Progenitor cell of endocrine pancreas (in vitro differentiated cells): ENCODE data around the gene NINJ2. TPM values are rescaled to one million over a fixed set of nuclear protein-coding genes. Genes with fewer than 3 reads are reported as not detected.

ENCODE experiments used
- DNase-seq: peaks from one replicate; pipeline ENCODE4 v3.0.0; 2021; ENCODE audit warnings: low spot score; ENCODE audit not compliant: unreplicated experiment
- H3K27ac Mint-ChIP-seq: 2 replicates; pipeline ENCODE4 v1.8.0; 2021; ENCODE audit warnings: mild to moderate bottlenecking, moderate library complexity, mixed read lengths
- H3K27me3 Mint-ChIP-seq: 2 replicates; pipeline ENCODE4 v1.8.0; 2021; ENCODE audit warnings: mixed read lengths
- H3K36me3 Mint-ChIP-seq: 2 replicates; pipeline ENCODE4 v1.8.0; 2022; ENCODE audit warnings: mixed read lengths; ENCODE audit not compliant: insufficient read depth
- H3K4me1 Mint-ChIP-seq: 2 replicates; pipeline ENCODE4 v1.8.0; 2021; ENCODE audit warnings: low read depth, mixed read lengths
- H3K4me3 Mint-ChIP-seq: 2 replicates; pipeline ENCODE4 v1.8.0; 2021; ENCODE audit warnings: low read depth, mild to moderate bottlenecking, moderate library complexity, mixed read lengths
- H3K9me3 Mint-ChIP-seq: 2 replicates; pipeline ENCODE4 v1.8.0; 2021; ENCODE audit warnings: low read depth, mixed read lengths
- CTCF ChIP-seq: fragments of 200-600 bp; sonication (generic); IDR thresholded peaks from one replicate; pipeline ENCODE4 v1.5.0; 2021; ENCODE audit warnings: antibody characterized with exemption, mild to moderate bottlenecking; ENCODE audit not compliant: unreplicated experiment
- total RNA-seq: library from RNA; stranded (reverse); gene quantifications from 2 replicates; pipeline ENCODE4 v1.2.1, GENCODE V29; 2021

The NINJ2 gene
- total RNA-seq, 1 donor from 2014 or later: 4.0 TPM

- Mint-ChIP-seq H3K27ac (no peak overlapping the region), H3K9me3 (no peaks in the 10 kb centered on the region), H3K27me3 (peaks cover 20% of the 10 kb centered on the region), H3K4me1 (peaks cover 6% of the 10 kb centered on the region), H3K36me3 (no peaks in the 10 kb centered on the region), H3K4me3 (no peak overlapping the region)
- no peak for TF ChIP-seq CTCF
- no peak for DNase-seq
Measured at GRCh38 chr12:618605-619004, 44.6 kb downstream of the NINJ2 start.

GRCh38 chr12:617304-617915, 45.8 kb downstream of the NINJ2 start:
- no peak for TF ChIP-seq CTCF
- peaks cover 2% of the 10 kb centered on the region for H3K4me1 Mint-ChIP-seq
- H3K9me3 Mint-ChIP-seq: no peaks in the 10 kb centered on the region
- no peaks in the 10 kb centered on the region for H3K36me3 Mint-ChIP-seq
- peaks cover 23% of the 10 kb centered on the region for H3K27me3 Mint-ChIP-seq
- H3K27ac Mint-ChIP-seq: peak overlapping the region; percentile 42
- DNase-seq: no peak
- H3K4me3 Mint-ChIP-seq: no peak overlapping the region

GRCh38 chr12:615620-616019, 47.6 kb downstream of the NINJ2 start:
- Mint-ChIP-seq H3K4me1 (peaks cover 2% of the 10 kb centered on the region), H3K36me3 (no peaks in the 10 kb centered on the region), H3K4me3 (no peak overlapping the region), H3K9me3 (no peaks in the 10 kb centered on the region), H3K27me3 (peaks cover 26% of the 10 kb centered on the region), H3K27ac (no peak overlapping the region)
- no peak for TF ChIP-seq CTCF
- DNase-seq: no peak

GRCh38 chr12:614411-614970, 48.8 kb downstream of the NINJ2 start:
- H3K36me3 Mint-ChIP-seq: no peaks in the 10 kb centered on the region
- peak; percentile 39 for TF ChIP-seq CTCF
- peaks cover 2% of the 10 kb centered on the region for H3K4me1 Mint-ChIP-seq
- H3K4me3 Mint-ChIP-seq: no peak overlapping the region
- H3K27me3 Mint-ChIP-seq: peaks cover 26% of the 10 kb centered on the region
- H3K27ac Mint-ChIP-seq: no peak overlapping the region
- no peaks in the 10 kb centered on the region for H3K9me3 Mint-ChIP-seq
- DNase-seq: no peak

GRCh38 chr12:613996-614395, 49.2 kb downstream of the NINJ2 start:
- TF ChIP-seq CTCF: no peak
- no peak for DNase-seq
- Mint-ChIP-seq H3K4me3 (no peak overlapping the region), H3K27ac (no peak overlapping the region), H3K36me3 (no peaks in the 10 kb centered on the region), H3K27me3 (peaks cover 26% of the 10 kb centered on the region), H3K9me3 (no peaks in the 10 kb centered on the region), H3K4me1 (peaks cover 2% of the 10 kb centered on the region)
